Astrocyte (in vitro differentiated cells and primary cell): ENCODE results near the gene ANKHD1.

Experiments used
- EZH2 ChIP-seq: IDR thresholded peaks from 2 replicates; pipeline ENCODE4 v1.6.1; 2012; ENCODE audit warnings: mild to moderate bottlenecking, low read length, inconsistent platforms; ENCODE audit not compliant: insufficient read depth
- TF ChIP-seq, protein P1 (sequence below): IDR thresholded peaks from 2 replicates; pipeline ENCODE4 v1.5.1; 2011; ENCODE audit warnings: low read depth, mild to moderate bottlenecking, inconsistent platforms, low read length, moderate library complexity; ENCODE audit not compliant: insufficient read depth

DNA sequence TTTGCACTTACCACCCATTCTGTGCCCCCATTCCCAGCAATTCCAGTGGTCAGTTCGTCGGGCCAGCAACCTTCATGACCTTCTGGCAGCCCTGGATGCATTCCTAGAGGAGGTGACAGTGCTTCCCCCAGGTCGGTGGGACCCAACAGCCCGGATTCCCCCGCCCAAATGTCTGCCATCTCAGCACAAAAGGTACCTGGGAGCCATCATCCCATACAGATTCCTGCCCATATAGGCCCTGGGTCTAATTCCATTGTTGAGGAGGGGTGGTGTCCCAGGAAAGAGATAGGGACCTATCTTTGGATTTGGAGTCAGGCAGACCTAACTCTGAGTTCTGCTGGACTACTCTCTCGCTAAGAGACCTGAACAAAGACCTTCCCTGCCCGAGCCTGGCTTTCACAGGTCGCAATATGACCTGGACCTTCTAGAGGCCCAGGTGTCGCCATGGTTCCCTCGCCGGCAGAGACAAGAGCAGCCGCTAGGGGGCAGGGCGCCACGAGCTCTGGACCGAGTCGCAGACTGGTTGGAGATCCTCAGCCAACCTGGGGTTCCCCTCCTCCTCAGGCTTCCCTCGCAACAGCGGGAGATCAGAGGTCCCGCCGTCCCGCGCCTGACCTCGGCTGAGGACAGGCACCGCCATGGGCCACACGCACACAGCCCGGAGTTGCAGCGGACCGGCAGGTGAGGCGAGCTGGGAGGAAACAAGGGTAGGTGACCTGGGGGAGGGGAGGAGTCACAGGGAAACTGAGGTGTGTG lies 38.6 kb upstream of the ANKHD1 start:
- TF ChIP-seq, protein P1, sequence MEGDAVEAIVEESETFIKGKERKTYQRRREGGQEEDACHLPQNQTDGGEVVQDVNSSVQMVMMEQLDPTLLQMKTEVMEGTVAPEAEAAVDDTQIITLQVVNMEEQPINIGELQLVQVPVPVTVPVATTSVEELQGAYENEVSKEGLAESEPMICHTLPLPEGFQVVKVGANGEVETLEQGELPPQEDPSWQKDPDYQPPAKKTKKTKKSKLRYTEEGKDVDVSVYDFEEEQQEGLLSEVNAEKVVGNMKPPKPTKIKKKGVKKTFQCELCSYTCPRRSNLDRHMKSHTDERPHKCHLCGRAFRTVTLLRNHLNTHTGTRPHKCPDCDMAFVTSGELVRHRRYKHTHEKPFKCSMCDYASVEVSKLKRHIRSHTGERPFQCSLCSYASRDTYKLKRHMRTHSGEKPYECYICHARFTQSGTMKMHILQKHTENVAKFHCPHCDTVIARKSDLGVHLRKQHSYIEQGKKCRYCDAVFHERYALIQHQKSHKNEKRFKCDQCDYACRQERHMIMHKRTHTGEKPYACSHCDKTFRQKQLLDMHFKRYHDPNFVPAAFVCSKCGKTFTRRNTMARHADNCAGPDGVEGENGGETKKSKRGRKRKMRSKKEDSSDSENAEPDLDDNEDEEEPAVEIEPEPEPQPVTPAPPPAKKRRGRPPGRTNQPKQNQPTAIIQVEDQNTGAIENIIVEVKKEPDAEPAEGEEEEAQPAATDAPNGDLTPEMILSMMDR, result peak; percentile 67
- TF ChIP-seq EZH2, result no peak
